ENCODE results near the gene SPATA16. TPM values are rescaled to one million over a fixed set of nuclear protein-coding genes. Genes with fewer than 3 reads are reported as not detected.

SPATA16 gene
- total and polyA plus RNA-seq, 7 donors = not detected

DNA sequence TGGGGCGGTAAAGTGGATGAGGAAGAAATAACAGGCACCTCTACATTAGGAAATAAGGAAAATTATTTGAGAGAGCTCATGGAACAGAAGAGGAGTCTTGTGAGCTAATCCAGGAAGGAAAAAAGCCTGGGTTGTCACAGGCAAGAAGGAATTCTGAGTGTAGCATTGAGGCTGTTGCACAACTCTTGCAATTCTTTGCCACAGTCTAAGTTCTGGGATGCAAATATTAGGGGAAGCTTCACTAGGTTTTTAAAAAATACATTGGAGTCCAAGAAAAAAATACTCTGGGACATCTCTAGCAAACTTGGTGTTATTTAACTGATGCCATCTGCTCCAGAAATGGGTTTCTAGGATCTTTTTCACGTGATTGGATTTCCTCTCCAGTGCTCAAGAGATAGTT lies 122.3 kb downstream of the SPATA16 start:
- 70 to 82% (median 81%) methylated on average over 2 of the region's 2 CpGs for WGBS, 3 donors
- intact Hi-C loops (cut with DNase I) = no loop called here
- Histone ChIP-seq H3K36me3 (ENCODE audit: insufficient read depth in 1 of 2, low read depth in 1 of 2) (no peaks in the 10 kb centered on the region), H3K27ac (no peak overlapping the region), H3K27me3 (ENCODE audit: insufficient read depth in 3 of 3, low read length in 2 of 3) (no peaks in the 10 kb centered on the region), H3K9me3 (no peaks in the 10 kb centered on the region), H3K4me3 (no peak overlapping the region), H3K4me1 (no peaks in the 10 kb centered on the region)
- ATAC-seq (no peak), DNase-seq (no peak)
- TF ChIP-seq, protein P1, sequence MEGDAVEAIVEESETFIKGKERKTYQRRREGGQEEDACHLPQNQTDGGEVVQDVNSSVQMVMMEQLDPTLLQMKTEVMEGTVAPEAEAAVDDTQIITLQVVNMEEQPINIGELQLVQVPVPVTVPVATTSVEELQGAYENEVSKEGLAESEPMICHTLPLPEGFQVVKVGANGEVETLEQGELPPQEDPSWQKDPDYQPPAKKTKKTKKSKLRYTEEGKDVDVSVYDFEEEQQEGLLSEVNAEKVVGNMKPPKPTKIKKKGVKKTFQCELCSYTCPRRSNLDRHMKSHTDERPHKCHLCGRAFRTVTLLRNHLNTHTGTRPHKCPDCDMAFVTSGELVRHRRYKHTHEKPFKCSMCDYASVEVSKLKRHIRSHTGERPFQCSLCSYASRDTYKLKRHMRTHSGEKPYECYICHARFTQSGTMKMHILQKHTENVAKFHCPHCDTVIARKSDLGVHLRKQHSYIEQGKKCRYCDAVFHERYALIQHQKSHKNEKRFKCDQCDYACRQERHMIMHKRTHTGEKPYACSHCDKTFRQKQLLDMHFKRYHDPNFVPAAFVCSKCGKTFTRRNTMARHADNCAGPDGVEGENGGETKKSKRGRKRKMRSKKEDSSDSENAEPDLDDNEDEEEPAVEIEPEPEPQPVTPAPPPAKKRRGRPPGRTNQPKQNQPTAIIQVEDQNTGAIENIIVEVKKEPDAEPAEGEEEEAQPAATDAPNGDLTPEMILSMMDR (IDR thresholded peaks at IDR 0.05) = no peak

DNA sequence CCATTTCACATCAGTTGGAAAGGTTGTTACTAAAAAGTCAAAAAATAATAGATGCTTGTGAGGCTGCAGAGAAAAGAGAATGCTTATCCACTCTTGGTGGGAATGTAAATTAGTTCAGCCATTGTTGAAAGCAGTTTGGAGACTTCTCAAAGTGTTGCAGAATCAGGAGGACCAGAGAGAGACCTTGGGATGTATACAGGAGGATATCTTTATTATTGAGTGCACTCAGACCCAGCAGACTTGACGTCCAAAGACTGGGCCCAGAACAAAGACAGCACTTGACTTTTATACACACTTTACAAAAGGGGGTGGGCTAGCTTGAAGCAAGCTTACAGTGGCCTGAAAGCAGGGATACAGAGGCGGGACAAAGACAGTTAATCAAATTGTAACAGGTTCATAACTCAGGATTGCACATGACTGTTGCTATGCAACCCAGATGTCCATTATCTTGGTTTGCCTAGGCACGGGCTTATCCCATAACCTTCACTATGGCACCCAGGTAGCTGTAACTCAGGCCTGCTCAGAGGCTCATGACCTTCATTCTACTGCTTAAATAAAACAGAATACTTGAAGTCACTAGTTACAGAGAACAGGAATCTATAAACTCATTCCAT lies 127.7 kb downstream of the SPATA16 start:
- intact Hi-C loops (cut with DNase I) = no loop called here
- TF ChIP-seq, protein P1 (IDR thresholded peaks at IDR 0.05) = no peak
- no peaks in the 10 kb centered on the region for H3K27me3 ChIP-seq (ENCODE audit: insufficient read depth in 3 of 3, low read length in 2 of 3)
- no peaks in the 10 kb centered on the region for H3K4me1 ChIP-seq
- ATAC-seq = no peak
- 61 to 72% (median 66%) methylated on average over 3 of the region's 3 CpGs for WGBS, 3 donors
- H3K27ac ChIP-seq = no peak overlapping the region
- DNase-seq = no peak
- H3K9me3 ChIP-seq = no peaks in the 10 kb centered on the region
- no peak overlapping the region for H3K4me3 ChIP-seq
- no peaks in the 10 kb centered on the region for H3K36me3 ChIP-seq (ENCODE audit: insufficient read depth in 1 of 2, low read depth in 1 of 2)

DNA sequence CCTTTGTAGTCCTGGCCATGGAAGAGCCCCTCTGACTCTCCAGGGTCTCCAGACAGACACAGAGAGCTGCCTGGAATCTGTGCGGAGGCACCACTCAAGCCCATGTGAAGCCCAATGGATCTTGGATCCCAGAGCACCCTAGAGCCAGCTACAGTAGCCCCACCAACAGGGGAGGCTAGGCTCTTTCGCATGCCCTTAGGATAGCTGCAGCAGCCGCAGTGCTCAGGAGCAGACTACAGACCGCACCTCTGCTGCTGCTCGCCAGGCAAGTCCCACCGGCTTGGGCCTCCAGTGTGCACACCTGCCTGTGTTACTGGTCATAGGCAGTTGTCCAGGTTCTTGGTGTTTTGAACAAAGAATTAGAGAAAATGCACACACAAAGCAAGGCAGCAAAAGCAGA lies 131.6 kb downstream of the SPATA16 start:
- ATAC-seq (no peak), DNase-seq (no peak)
- Histone ChIP-seq H3K36me3 (ENCODE audit: insufficient read depth in 1 of 2, low read depth in 1 of 2) (no peaks in the 10 kb centered on the region), H3K27ac (no peak overlapping the region), H3K4me3 (no peak overlapping the region), H3K4me1 (no peaks in the 10 kb centered on the region), H3K27me3 (ENCODE audit: insufficient read depth in 3 of 3, low read length in 2 of 3) (no peaks in the 10 kb centered on the region), H3K9me3 (no peaks in the 10 kb centered on the region)
- intact Hi-C loops (cut with DNase I) = no loop called here
- WGBS, 3 donors = 91 to 98% (median 97%) methylated on average over 6 of the region's 6 CpGs
- TF ChIP-seq, protein P1 (IDR thresholded peaks at IDR 0.05) = no peak

DNA sequence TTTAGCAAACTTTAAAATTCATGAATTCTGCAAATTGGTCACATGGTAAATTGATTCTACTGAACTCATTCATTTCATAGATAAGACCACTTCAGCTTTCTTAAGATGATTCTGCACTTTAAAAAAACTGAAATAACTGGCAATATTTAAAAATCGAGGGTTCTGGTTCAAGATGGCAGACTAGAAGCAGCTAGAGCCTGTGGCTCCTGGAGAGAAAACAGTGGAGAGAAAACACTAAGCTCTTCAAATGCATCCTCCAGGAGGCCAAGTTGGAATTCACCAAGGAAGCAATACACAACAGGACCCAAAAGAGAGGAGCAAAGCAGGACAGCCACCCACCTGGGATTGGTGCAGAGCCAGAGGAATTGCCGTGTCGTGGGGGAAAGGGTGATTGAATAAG lies 132.1 kb downstream of the SPATA16 start:
- TF ChIP-seq, protein P1 (IDR thresholded peaks at IDR 0.05) = no peak
- WGBS, 3 donors = 74 to 90% (median 77%) methylated on average over 3 of the region's 3 CpGs
- Histone ChIP-seq H3K27ac (no peak overlapping the region), H3K9me3 (no peaks in the 10 kb centered on the region), H3K4me1 (no peaks in the 10 kb centered on the region), H3K4me3 (no peak overlapping the region), H3K27me3 (ENCODE audit: insufficient read depth in 3 of 3, low read length in 2 of 3) (no peaks in the 10 kb centered on the region), H3K36me3 (ENCODE audit: insufficient read depth in 1 of 2, low read depth in 1 of 2) (no peaks in the 10 kb centered on the region)
- ATAC-seq = no peak
- intact Hi-C loops (cut with DNase I) = no loop called here
- DNase-seq = no peak
